GM12878 (cell line): ENCODE results near the gene FOXR1. TPM values are rescaled to one million over a fixed set of nuclear protein-coding genes. Genes with fewer than 3 reads are reported as not detected.

ENCODE experiments used
- ATAC-seq: fragments of 200-7000 bp; cut with Tn5 transposase; 3 replicates; pipeline ENCODE4 v1.9.1; 2020; ENCODE audit warnings: mild to moderate bottlenecking, moderate library complexity
- Bru-seq: library from RNA; stranded (reverse); fragments of 400-500 nt; gene quantifications from one replicate; lab custom pipeline; 2021; lab: Mats Ljungman, UMichigan
- BruChase-seq, 2 experiments: library from RNA; stranded (reverse); fragments of 400-500 nt; gene quantifications; one replicate each; lab custom pipeline; 2021; lab: Mats Ljungman, UMichigan
- BruUV-seq: library from RNA; stranded (reverse); fragments of 400-500 nt; replicated peaks from 2 replicates; lab custom pipeline; 2021; lab: Mats Ljungman, UMichigan
- CTCF ChIA-PET: fragments of 300-600 bp; sonication (Branson Sonifier 250); formaldehyde crosslinking; extraction: SDS; loops from one replicate; lab custom pipeline; 2021; ENCODE audit warnings: inconsistent platforms; lab: Yijun Ruan, JAX
- POLR2A ChIA-PET: fragments of 350-600 bp; formaldehyde crosslinking; extraction: SDS; loops from one replicate; lab custom pipeline; 2021; ENCODE audit warnings: inconsistent platforms; lab: Charles Lee
- RAD21 ChIA-PET: fragments of 300-600 bp; sonication (Branson Sonifier 250); formaldehyde crosslinking; loops from one replicate; lab custom pipeline; 2023; ENCODE audit warnings: antibody characterized with exemption; ENCODE audit not compliant: unreplicated experiment; lab: Charles Lee
- SMC1A ChIA-PET: fragments of 300-600 bp; sonication (Branson Sonifier 250); formaldehyde crosslinking; loops from one replicate; lab custom pipeline; 2023; ENCODE audit not compliant: unreplicated experiment, uncharacterized antibody; lab: Charles Lee
- DNase-seq: peaks from one replicate; pipeline ENCODE4 v3.0.0-alpha.2; 2011; ENCODE audit warnings: low read depth, low spot score
- FAIRE-seq: peaks from 3 replicates; lab custom pipeline; 2011; peaks lifted over from hg19 to GRCh38; lab: Jason Lieb, UNC
- H2AFZ ChIP-seq: 2 replicates; pipeline ENCODE4 v1.6.0; 2011; ENCODE audit warnings: low read depth, low read length, control low read depth; ENCODE audit not compliant: control insufficient read depth
- H3K27ac ChIP-seq: 2 replicates; pipeline ENCODE4 v1.5.1; 2011; ENCODE audit warnings: control low read depth; ENCODE audit not compliant: control insufficient read depth, insufficient read depth
- H3K27me3 ChIP-seq, 2 experiments: replicated peaks in 1 of 2; 2 replicates each; pipeline versions ENCODE4 v1.6.0 to v1.6.1; 2011; ENCODE audit warnings: low read length in 1 of 2; ENCODE audit not compliant: control insufficient read depth in 2 of 2, insufficient read depth in 2 of 2
- H3K36me3 ChIP-seq, 2 experiments: 2 replicates each; pipeline ENCODE4 v1.5.1; 2011; ENCODE audit warnings: low read length in 1 of 2; ENCODE audit not compliant: control insufficient read depth in 2 of 2, insufficient read depth in 2 of 2
- H3K4me1 ChIP-seq: 2 replicates; pipeline ENCODE4 v1.6.1; 2011; ENCODE audit warnings: mild to moderate bottlenecking, low read length, moderate library complexity, mixed read lengths; ENCODE audit not compliant: control insufficient read depth, insufficient read depth
- H3K4me2 ChIP-seq: 2 replicates; pipeline ENCODE4 v1.6.0; 2011; ENCODE audit warnings: control low read depth; ENCODE audit not compliant: control insufficient read depth, insufficient read depth
- H3K4me3 ChIP-seq: fragments of 200-600 bp; sonication (generic); 2 replicates; pipeline ENCODE4 v1.5.1; 2016
- H3K79me2 ChIP-seq: 2 replicates; pipeline ENCODE4 v1.6.0; 2011; ENCODE audit warnings: low read length; ENCODE audit not compliant: control insufficient read depth, insufficient read depth
- H3K9ac ChIP-seq: 2 replicates; pipeline ENCODE4 v1.8.0; 2011; ENCODE audit warnings: low read length, control low read depth, mixed read lengths; ENCODE audit not compliant: control insufficient read depth, insufficient read depth
- H3K9me3 ChIP-seq: replicated peaks from 3 replicates; pipeline ENCODE4 v1.5.1; 2011; ENCODE audit warnings: mild to moderate bottlenecking, low read length; ENCODE audit not compliant: control insufficient read depth, insufficient read depth
- H4K20me1 ChIP-seq: 2 replicates; pipeline ENCODE4 v1.6.0; 2011; ENCODE audit not compliant: control insufficient read depth, insufficient read depth
- ATF3 ChIP-seq: IDR thresholded peaks from 2 replicates; pipeline ENCODE4 v1.6.1; 2011; ENCODE audit warnings: low read depth, mild to moderate bottlenecking, low read length, moderate library complexity, borderline replicate concordance; ENCODE audit errors: extremely low read depth
- E2F8 ChIP-seq: fragments of 450-650 bp; IDR thresholded peaks from 2 replicates; pipeline ENCODE4 v1.6.1; 2018; ENCODE audit warnings: mild to moderate bottlenecking, low read depth, moderate library complexity; ENCODE audit not compliant: partially characterized antibody
- KAT2A ChIP-seq: conservative IDR thresholded peaks from 2 replicates; pipeline ENCODE4 v1.6.1; 2011; ENCODE audit warnings: low read depth, low read length; ENCODE audit not compliant: control insufficient read depth
- PKNOX1 ChIP-seq: fragments of 450-650 bp; IDR thresholded peaks from 2 replicates; pipeline ENCODE4 v1.6.1; 2016; ENCODE audit warnings: mild to moderate bottlenecking
- ZBTB40 ChIP-seq: fragments of 450-650 bp; IDR thresholded peaks from 2 replicates; pipeline ENCODE4 v1.6.1; 2016; ENCODE audit warnings: mild to moderate bottlenecking, moderate library complexity, borderline replicate concordance
- WGBS: methylation state at CpG from one replicate; pipeline ENCODE4 v1.1.6; 2016; ENCODE audit warnings: low lambda C conversion rate; ENCODE audit not compliant: insufficient replicate concordance, insufficient coverage; ENCODE audit errors: missing lambda C conversion rate; 5-methylcytosine and 5-hydroxymethylcytosine counted together
- in situ Hi-C: fragments of 300-500 bp; cut with MboI; formaldehyde crosslinking; loops from 9 replicates; pipeline ENCODE4 v1.14.3; 2018; ENCODE audit warnings: mixed read lengths
- intact Hi-C: fragments of 100-400 bp; cut with micrococcal nuclease; formaldehyde crosslinking; loops from one replicate; pipeline ENCODE4 v1.14.2; 2022; ENCODE audit not compliant: unreplicated experiment
- long read RNA-seq, 2 experiments: library from polyadenylated mRNA; unstranded; transcript quantifications; one replicate each; pipeline ENCODE4 v2.0.0, GENCODE V29; 2019 to 2020
- polyA minus RNA-seq, 3 experiments: library from RNA; depleted of rRNA, polyadenylated mRNA; stranded (reverse); fragments of >200 nt; gene quantifications; 2 replicates each; pipeline ENCODE4 v1.2.3, GENCODE V29; 2011
- polyA plus RNA-seq, 11 experiments: library from polyadenylated mRNA; depleted of rRNA in 4 of 11; unstranded in 6 of 11; stranded (reverse) in 5 of 11; fragments of >200 nt; fragmentation: Nextera tagmentation in 4 of 11; fragmentation: Illumina TruSeq in 1 of 11; extraction: Ambion mirVana in 4 of 11; extraction: Trizol in 1 of 11; gene quantifications; 1 replicate in 1 of 11; 2 replicates in 10 of 11; pipeline versions ENCODE4 v1.2.1 to v1.2.3, GENCODE V29; 2011 to 2016; ENCODE audit warnings: inconsistent platforms in 2 of 11, missing spikeins in 2 of 11, low read depth in 1 of 11
- total RNA-seq, 4 experiments: library from RNA; depleted of rRNA in 3 of 4; stranded (reverse); fragments of >200 nt in 3 of 4; fragmentation: Illumina TruSeq in 1 of 4; extraction: Trizol in 1 of 4; gene quantifications; 2 replicates each; pipeline versions ENCODE4 v1.2.1 to v1.2.3, GENCODE V29; 2013 to 2021

Gene FOXR1
- total RNA-seq (2013; cell fraction: nucleolus; rRNA removed), result not detected in 2 replicates
- total RNA-seq (2014; rRNA removed), result not detected in 2 replicates
- not detected in 2 replicates for total RNA-seq (2014; rRNA removed; fragmentation: Illumina TruSeq; extraction: Trizol)
- total RNA-seq (2021), result not detected in 2 replicates
- not detected for polyA plus RNA-seq (2011; ENCODE audit: low read depth)
- not detected in 2 replicates for polyA plus RNA-seq (2011; rRNA removed)
- polyA plus RNA-seq (2011; cell fraction: cytosol; rRNA removed), result not detected in 2 replicates
- polyA plus RNA-seq (2011; cell fraction: nucleus; rRNA removed), result not detected in 2 replicates
- polyA plus RNA-seq (2012), result not detected in 2 replicates
- not detected in 2 replicates for polyA plus RNA-seq (2014; fragmentation: Illumina TruSeq; extraction: Trizol)
- polyA plus RNA-seq (2014; fragmentation: Nextera tagmentation; extraction: Ambion mirVana), result not detected
- polyA plus RNA-seq (2014; rRNA removed), result not detected in 2 replicates
- not detected for polyA plus RNA-seq (2016; fragmentation: Nextera tagmentation; extraction: Ambion mirVana)
- not detected in 2 replicates for polyA minus RNA-seq (2011; rRNA and poly(A)+ RNA removed)
- not detected in 2 replicates for polyA minus RNA-seq (2011; cell fraction: cytosol; rRNA and poly(A)+ RNA removed)
- not detected in 2 replicates for polyA minus RNA-seq (2011; cell fraction: nucleus; rRNA and poly(A)+ RNA removed)
- Bru-seq, nascent RNA, result percentile 30 among the genes with signal in this experiment
- percentile 9 among the genes with signal in this experiment for BruChase-seq, experiment 1, labeled RNA remaining after a 6-hour chase
- BruChase-seq, experiment 2, labeled RNA remaining after a 2-hour chase, result percentile 20 among the genes with signal in this experiment
- long read RNA-seq, experiment 1, result 0 reads
- long read RNA-seq, experiment 2, result 0 reads

GRCh38 chr11:118971646-118972045, at the start of gene FOXR1:
FOXR1 (plus strand) TSS chr11:118971761; CDS start chr11:118971932, 171 bp downstream.
- ChIA-PET CTCF (no interaction called here), SMC1A (no interaction called here), RAD21 (no interaction called here), POLR2A (no interaction called here)
- DNase-seq (no peak), ATAC-seq (no peak), FAIRE-seq (no peak)
- H3K27ac ChIP-seq, result no peak within 1 kb of the TSS
- H3K9me3 ChIP-seq, result no peaks in the 10 kb centered on the region
- no peaks in the 10 kb centered on the region for H3K79me2 ChIP-seq
- H3K4me1 ChIP-seq, result no peaks in the 10 kb centered on the region
- in situ Hi-C loops (no loop called here), intact Hi-C loops (no loop called here)
- no peak within 1 kb of the TSS for H3K4me2 ChIP-seq
- 79% methylated on average over 31 of the region's 33 CpGs for WGBS
- H2AFZ ChIP-seq, result no peak within 1 kb of the TSS
- H3K4me3 ChIP-seq, result no peak within 1 kb of the TSS
- TF ChIP-seq ATF3, result no peak
- no peak for TF ChIP-seq ZBTB40
- TF ChIP-seq PKNOX1, result no peak
- no peak for TF ChIP-seq E2F8
- no peak for TF ChIP-seq KAT2A
- BruUV-seq, result no TSS peak
- H3K27me3 ChIP-seq, result no peaks in the 10 kb centered on the region
- no peaks in the 10 kb centered on the region for H3K36me3 ChIP-seq
- H4K20me1 ChIP-seq, result no peaks in the 10 kb centered on the region
- H3K9ac ChIP-seq, result no peak within 1 kb of the TSS
